GM19238 (cell line): ENCODE measurements around the gene CACNA2D4.

Source experiments
- DNase-seq: peaks from one replicate; pipeline ENCODE4 v3.0.0; 2011; ENCODE audit warnings: low spot score; ENCODE audit not compliant: insufficient read length

CACNA2D4 gene

DNA sequence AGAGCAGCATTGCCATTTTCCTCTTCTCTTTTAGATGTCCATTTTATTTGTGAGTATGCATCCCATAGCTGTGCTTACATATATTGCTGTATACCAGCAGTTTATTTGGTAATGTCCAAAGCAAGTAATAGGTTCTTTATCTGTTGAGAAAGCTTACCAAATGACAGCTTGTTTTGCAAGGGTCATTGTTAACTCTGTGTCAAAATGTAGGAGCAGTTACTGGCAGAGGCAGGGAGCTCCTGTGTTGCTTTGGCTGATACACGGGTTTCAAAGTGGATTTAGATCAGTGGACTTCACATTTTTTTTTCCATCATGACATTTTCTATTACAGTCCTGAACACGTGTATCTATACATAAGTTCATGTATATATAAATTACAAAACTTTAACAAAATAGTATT, 136.2 kb downstream of the CACNA2D4 start:
- no peak for DNase-seq

DNA sequence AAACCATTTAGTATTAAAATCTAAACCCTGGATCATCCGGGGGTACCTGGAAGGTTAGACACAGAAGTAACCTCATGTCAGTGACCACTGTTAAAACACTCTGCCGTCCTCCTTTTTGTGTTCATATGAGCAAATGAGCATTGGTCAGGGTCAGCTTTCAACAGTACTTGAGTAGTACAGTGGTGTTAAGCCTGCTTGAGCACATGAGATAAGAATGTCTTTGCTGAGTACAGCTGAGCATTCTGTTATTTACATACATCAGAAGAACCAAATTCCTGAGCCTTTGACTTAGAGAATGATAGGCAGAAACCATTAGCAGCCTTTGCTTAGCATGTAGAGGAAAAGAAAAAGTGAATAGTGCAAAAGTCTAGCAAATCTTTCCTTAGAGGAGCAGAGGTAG, 136.7 kb downstream of the CACNA2D4 start:
- no peak for DNase-seq

DNA sequence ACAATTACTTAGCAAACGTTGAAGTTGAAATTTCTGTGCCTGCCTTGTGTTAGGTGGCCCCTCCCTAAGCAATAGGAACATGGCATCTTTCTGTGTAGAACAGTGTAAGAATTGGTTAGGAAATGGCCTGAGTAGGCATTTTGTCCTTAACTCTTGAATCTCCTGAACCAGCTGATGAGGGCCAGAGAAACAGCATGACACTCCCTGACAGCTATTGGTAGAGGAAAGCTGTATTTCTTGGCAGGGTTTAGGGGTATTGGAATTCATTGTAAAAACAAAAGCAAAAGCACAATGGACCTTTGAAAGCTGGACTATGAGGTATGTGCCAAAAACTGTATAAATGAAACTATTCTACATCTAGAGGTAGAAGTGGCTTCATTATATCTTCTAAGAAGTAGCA, 138.7 kb downstream of the CACNA2D4 start:
- no peak for DNase-seq

DNA sequence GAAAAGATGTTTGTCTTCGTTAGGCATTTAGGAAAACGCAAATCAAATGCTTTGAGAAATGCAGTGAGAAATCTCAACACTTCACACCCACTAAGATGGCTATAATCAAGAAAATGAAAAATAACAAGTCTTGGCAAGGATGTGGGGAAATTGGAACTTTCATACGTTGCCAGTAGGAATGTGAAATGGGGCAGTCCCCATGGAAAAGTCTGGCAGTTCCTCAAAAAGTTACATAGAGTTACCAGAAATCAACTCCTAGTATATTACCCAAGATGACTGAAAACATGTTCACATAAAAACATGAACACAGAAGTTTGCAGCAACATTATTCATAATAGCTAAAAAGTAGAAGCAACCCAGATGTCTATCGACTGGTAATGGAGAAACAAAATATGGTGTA, 139.5 kb downstream of the CACNA2D4 start:
- DNase-seq, result no peak

DNA sequence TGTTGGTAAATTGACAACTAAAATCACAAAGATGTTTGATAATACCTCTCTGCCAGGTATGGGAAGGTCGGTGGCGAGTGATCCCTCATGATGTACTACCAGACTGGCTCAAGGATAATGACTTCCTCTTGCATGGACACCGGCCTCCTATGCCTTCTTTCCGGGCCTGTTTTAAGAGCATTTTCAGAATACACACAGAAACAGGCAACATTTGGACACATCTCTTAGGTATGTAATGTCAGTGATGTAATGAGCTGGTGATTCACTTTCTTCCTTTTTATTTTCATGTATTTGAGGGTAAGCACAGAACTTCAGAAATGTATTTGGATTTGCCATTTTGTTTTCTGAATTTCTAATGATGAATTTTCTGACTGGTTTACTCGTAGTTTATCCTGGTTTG, 140.7 kb downstream of the CACNA2D4 start:
- DNase-seq, result no peak

DNA sequence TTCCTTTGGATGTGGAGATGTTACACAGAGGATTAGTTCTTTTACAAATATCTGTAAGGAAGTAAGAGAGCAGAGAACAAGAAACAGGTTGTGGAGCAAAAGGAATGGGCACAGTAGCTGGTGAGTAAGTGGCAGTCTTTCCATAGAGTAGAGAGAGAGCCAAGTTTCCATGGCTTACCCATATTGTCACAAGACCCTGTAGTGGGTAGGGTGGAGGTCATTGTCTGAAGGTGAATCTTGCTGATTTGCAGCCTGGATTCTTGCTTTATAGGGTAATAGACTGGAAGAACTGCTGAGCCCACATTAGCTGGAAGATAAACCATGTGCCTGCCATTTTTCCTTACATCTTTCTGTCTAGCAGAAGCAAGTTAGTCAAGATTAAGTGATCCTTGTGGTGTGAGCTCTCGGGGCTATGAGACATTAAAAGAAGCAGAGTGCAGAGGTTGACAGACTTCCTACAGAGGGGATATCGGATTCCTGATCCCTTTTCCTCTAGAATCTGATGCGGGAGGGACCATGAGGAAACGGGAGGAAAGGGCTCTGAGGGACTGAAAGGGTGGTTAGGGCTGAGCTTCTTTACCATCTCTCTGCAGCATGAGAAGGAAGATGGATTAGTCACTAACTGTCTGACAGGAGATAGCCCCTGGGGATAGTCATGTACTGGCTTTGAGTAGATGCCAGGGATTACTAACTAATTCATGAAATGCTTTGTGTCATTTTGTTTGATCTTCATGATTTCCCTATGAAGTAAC, 142.1 kb downstream of the CACNA2D4 start:
- DNase-seq, result no peak

DNA sequence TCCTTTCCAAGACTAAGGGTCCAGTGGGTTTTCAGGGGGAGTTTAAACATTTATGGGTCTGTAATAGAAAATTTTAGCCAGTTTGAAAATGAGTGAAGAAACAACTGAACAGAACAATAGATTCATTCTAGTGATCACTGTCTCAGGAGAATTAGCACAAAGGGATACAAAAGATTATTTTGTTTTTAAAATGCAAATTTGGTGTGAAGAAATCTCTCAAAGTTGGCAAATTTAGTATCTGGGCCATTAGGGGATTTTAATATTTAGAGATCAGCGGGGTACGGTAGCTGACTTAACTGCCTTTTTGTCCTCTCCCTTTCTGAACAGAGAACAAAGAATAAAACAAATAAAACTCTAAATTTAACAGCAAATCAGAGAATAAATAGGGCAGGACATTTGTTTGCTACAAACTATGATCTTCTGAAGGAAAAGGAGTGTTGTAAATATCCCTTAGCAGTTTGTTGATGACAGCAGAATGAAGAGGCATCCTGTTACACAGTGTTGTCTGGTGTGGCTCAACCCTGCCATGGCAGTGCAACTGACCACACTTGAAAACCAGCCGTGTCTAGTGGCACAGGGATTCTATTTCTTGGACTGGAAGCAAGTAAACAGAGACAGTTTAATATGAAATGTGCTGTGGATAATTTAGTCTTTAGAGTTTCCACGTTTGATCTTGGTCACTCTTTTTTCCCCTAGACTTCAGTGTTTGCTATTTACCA, 144.4 kb downstream of the CACNA2D4 start:
- DNase-seq, result no peak

DNA sequence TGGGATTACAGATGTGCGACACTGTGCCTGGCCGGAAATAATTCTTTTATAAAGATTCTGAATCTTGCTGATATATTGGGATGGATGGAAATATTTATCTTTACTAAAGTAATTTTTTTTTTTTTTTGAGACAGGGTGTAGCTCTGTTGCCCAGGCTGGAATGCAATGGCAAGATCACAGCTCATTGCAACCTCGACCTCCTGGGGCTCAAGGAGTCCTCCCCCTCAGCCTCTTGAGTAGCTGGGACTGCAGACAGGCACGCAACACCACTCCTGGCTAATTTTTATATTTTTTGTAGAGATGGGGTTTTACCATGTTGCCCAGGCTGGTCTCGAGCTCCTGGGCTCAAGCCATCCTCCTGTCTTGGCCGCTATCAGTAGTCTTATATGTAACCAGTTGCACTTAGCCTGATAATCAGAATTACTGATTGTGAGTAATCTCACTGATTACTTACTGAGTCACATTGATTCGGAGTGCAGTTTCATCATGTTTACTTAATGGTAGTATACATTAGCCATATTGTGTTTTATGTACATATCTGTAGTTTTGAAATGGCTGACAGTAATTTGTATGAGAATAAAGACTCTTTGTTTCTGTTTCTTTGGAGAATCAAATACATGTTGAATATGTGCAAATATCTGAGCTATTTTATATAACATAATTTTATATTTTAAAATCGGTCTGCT, 148.5 kb downstream of the CACNA2D4 start:
- no peak for DNase-seq

DNA sequence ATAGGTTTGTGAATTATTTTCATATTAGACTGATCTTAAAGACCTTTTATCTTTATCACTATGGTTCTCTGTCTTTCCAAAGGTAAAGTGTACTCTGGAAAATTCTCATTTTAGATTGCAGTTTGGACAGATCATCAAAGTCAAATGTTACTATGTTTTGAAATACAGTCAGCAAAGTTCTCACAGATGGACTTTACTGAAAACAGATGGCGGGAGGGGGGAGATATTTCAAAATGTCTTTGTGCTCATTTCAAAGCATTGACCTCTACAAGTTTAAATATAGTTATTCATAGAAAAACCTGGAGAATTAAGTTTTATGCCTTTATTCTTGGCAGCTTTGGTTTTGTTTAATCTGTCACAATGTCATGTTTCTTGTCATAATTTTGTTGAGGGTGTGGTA, 149.8 kb downstream of the CACNA2D4 start:
- no peak for DNase-seq

DNA sequence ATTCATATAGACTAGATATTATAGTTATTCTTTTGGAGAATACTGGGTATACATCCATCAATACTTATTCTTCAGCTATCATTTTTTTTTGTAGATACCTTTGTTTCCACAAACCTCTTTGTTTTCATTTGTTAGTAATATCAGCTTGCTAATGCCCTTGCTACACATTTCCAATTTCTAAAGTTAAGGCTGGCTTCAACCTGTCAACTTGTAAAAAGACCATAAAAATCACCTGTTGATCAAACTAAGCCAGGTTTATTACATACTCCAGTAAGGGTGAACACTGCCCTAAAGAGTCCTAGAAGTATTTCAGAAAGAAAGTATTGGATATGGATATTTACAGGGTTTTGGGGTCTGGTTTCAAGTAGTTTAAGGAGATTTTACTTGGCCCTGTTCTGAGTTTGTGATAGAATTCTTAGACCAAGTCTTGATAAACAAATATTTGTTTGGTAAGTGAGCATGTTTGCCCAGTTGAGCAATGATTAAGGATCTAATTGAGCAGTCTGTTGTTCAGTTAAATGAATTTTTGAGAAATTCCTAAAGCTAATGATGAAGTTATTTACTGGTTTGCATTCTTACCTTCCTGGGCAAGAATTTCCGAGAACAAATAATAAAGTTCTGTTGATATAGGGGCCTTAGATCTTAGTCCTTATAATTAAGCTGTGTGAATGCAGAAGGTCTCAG, 150.9 kb downstream of the CACNA2D4 start:
- no peak for DNase-seq

DNA sequence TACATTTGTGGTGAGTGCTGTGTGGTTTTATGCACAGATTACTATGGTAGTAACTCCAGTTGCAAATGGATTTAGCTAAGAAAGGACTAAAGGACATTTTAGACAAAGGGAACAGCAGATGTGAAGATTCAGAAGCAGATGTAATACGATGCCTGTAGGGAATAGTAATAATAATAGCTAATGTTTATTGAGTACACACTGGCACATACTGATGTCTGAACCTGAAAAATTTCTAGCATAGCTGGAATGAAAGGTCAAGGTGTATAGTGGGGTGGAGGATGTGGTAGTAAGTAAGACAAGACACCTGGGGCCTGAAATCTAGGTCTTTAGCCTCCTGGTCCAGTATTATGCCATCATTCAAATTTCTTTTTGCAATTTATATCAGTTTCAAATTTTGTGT, 152.3 kb downstream of the CACNA2D4 start:
- no peak for DNase-seq

DNA sequence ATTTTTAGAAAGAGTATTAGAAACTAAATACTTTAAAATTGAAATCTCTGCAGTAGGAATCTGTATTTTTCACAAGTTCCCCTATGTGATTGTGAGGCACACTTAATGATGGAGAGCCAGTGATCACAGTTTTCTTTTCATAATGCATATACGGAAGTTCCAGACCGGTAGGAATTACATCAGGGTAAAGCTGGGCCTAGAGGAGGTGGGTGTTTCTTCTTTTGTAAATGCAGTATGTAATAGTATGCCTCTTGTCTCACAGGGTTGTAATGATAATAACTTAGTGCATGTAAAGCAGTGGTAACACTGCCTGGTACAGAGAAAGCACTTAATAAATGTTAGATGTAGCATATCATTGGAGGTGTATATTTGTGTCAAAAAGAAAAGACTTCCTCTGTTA, 155.3 kb downstream of the CACNA2D4 start:
- DNase-seq, result no peak

DNA sequence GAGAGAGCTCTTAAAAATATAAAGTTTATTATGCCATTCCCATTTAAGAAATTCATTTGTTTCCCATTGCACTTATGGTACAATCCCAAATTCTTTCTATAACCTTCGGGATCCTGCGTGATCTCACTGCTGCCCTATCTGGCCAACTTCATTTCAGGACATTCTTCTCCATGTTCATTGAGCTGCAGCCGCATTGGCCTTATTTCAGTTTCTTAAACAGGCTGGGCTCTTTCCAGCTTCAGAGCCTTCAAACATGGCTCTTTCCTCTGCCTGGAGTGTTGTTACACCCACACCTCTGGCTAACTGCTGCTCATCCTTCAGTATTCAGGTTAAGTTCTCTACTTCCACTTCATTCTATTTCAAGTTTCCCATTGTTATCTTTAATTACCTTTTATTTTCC, 156.6 kb downstream of the CACNA2D4 start:
- no peak for DNase-seq

DNA sequence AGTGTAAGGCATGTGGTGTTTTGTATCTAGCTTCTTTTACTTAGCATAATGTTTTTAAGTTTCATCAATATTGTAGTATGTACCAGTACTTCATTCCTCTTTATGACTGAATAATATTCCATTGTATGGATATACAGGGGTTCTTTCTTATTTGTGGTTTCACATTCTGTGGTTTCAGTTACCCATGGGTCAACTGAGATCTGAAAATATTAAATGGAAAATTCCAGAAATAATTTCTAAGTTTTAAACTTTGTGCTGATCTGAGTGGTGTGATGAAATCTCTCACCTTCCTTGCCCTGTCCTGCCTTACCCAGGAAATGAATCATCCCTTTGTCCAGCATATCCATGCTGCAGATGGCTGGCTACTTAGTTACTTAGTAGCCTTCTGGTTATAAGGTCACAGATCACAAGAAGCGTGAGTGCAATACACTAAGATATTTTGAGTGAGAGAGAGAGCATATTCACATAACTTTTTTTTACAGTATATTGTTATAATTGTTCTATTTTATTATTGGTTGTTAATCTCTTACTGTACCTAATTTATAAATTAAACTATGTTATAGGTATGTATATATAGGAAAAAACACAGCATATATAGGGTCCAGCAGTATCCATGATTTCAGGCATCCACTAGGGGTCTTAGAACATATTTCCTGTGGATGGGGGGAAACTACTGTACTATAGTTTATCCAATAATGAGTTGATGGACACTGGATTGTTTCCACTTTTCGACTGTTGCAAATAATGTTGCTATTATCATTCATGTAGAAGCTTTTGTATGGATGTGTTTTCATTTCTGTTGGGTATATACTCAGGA, 157.7 kb downstream of the CACNA2D4 start:
- no peak for DNase-seq

DNA sequence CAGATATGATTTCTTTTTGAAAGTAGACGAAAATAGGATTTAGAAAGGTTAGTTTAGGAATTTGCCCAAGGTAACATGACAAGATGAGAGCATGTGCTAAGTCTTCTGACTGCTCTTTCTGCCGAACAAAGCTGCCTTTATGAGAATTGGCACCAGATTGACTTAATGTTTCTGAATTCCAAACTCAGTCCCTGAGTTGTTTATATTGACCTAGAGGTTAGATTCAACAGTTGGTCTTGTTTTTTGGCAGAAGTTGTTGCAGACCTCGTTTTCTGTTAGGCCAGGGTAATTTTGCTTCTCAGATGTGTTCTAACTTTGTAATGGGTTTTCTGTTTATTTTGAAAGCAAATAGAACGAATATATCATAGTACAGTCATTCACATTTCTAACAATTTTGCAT, 159.6 kb downstream of the CACNA2D4 start:
- no peak for DNase-seq

DNA sequence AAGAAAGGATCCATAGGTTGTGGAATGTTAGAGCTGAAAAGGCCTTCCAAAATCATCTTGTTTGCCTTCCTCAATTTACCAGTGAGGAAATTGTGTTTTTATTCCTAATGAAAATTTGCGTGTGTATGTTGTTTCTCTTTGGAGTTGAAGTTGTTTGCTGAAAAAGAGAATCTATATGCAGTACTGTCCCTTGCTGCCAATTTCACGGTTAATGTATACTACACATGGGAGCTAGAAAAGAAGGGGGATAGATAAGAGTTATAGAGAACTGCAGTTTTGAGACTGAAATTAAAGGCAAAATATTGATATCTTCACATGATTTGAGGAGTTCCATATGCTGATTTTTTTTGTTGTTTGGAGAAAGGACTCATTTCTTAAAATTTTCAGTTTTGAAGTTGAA, 160.1 kb downstream of the CACNA2D4 start:
- no peak for DNase-seq

DNA sequence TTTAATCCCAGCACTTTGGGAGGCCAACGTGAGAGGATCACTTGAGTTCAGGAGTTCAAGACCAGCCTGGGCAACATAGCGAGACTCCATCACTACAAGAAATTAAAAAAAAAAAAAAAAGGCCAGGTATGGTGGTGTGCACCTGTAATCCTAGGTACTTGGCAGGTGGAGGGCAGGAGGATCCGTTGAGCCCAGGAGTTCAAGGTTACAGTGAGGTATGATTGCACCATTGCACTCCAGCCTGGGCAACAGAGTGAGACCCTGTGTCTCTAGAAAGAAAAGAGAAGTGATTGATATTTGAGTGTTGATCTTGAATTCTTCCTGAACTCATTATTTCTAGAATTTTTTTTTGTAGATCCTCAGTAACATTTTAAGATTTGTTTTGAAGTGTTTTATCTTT, 168.2 kb downstream of the CACNA2D4 start:
- no peak for DNase-seq

DNA sequence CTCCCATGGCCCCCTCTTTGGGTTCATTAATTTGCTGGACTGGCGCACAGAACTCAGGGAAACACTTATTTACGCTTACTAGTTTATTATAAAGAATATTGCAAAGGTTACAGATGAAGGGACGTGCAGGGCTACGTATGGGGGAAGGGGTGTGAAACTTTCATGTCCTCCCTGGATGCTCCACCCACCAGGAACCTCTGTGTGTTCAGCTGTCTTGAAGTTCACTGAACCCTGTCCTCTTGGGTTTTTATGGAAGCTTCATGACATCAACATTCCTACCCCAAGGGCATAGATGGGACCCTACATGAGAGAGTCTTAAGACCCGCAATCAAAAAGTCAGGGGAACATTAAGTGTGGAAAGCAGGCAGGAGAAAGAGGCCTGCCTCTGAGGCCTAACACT, 169.4 kb downstream of the CACNA2D4 start:
- DNase-seq, result no peak

DNA sequence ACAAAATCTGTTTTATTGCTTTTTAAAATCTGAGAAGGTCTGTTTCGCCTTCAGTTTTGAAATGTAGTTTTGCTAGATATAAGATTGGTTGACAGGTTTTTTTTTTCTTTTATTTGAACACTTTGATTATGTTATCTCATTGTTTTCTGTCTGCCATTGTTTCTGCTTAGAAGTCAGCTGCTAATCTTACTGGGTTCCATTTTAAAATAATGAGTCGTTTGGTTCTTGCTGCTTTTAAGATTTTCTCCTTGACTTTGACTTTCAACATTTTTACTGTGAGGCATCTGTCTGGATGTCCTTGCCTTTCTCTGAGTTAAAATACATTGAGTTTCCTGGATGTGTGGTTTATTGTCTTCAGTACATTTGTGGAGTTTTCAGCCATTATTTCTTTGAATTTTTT, 170.8 kb downstream of the CACNA2D4 start:
- no peak for DNase-seq

DNA sequence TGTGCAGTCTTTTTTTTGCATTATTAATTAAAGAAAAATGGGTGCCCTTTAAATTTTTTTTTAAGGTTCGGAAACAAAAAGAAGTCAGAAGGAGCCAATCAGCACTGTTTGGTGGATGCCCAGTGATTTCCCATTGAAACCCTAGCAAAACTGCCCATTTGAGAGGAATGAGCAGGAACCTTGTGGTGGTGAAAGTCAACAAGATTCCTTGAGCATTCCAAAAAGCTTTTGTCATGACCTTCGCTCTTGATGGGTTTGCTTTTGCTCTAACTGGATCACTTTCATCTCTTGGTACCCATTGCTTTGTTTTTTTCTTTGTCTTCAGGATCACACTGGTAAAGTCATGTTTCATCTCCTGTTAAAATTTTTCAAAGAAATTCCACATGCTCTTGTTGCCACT, 173.5 kb downstream of the CACNA2D4 start:
- no peak for DNase-seq
